UCSD-AML1 (cell line): ENCODE data around the gene CPD.

ENCODE experiments used
- DNase-seq: peaks from one replicate; lab custom pipeline; 2025; ENCODE audit not compliant: unreplicated experiment; lab: John Stamatoyannopoulos, UW

Gene CPD

DNA sequence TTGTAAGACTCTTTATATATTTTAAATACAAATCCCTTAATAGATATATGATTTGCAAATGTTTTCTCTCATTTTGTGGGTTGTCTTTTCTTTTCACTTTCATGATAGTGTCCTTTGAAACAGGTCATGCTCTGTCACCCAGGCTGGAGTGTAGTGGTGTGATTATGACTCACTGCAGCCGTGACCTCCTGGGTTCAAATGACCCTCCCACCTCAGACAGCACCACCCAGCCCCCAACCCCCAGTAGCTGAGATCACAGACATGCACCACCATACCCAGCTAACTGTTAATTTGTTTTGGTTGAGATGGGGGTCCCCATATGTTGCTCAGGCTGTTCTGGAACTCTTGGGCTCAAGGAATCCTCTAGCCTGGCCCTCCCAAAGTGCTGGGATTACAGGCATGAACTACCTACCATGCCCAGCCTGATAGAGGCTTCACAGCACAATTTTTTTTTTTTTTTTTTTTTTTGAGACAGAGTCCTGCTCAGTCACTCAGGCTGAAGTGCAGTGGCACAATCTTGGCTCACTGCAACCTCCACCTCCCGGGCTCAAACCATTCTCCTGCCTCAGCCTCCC lies 26.4 kb upstream of the CPD start:
- no peak for DNase-seq

DNA sequence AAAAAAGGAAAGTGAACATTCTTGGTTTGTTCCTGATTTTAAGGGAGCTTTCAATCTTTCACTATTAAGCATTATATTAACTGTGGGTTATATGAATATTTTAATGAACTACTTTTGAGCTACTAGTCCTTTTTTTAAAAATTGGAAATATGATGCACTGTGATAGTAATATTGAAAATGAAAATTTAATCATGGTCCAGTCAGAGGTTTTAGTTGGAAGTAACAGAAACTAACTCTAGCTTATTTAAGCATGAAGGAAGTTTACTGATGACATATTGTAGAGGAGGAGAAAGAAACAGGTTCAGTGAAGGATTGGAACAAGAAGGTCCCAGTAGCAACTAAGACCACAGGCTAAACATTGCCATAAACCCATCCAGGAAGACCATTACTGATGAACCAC lies 24.0 kb upstream of the CPD start:
- no peak for DNase-seq

- no peak for DNase-seq
Observed at GRCh38 chr17:30357476-30357875, 21.3 kb upstream of the CPD start.

DNA sequence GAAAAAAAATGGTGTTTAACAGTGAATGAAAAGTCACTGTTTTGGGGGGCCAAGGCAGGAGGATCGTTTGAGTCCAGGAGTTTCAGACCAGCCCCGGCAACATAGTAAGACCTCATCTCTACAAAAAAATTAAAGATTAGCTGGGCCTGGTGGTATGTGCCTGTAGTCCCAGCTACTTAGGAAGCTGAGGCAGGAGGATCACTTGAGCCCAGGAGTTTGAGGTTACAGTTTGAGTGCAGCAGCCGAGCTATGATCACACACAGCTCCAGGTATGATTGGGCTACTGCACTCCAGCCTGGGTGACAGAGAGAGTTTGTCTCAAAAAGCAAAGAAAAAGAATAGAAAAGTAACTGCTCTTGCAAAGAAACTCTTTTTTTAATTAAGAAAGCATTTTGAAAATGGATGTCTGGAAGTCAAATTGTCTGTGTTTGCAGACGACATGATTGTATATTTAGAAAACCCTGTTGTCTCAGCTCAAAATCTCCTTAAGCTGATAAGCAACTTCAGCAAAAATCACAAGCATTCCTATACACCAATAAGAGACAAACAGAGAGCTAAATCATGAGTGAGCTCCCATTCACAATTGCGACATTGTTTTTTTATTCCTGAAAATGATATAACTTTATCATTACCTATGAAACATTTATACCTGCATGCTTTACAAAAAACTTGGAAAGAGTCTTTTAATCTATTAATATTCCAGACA lies 20.5 kb upstream of the CPD start:
- no peak for DNase-seq

- DNase-seq: no peak
Observed at GRCh38 chr17:30360086-30360808, 18.5 kb upstream of the CPD start.

GRCh38 chr17:30361766-30362279 lies 16.9 kb upstream of the CPD start:
- DNase-seq: no peak

DNA sequence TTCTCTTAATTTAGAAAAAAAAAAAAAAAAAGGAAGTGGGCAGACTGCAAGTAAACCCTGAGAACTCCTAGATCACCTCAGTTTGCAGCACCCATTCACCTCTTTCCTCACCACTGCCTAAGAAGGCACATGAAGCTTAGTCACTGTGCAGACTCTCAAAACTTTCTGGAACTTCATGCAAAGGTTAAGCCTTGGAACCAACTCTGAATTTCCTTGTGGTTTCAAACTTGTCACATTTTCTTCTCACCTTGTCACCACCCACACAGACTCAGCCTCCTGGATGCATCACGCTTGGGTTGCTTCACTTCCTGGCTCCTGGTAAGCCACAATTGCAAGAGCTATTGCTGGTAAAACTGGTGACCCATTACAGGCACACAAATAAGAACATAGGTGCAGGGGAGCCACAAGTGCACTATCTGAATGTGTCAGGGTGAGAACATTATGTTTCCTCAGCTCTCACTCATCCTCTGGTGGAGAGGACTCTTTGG lies 15.0 kb upstream of the CPD start:
- DNase-seq: peak; percentile 30

- no peak for DNase-seq
Observed at GRCh38 chr17:30366536-30366935, 12.2 kb upstream of the CPD start.

DNA sequence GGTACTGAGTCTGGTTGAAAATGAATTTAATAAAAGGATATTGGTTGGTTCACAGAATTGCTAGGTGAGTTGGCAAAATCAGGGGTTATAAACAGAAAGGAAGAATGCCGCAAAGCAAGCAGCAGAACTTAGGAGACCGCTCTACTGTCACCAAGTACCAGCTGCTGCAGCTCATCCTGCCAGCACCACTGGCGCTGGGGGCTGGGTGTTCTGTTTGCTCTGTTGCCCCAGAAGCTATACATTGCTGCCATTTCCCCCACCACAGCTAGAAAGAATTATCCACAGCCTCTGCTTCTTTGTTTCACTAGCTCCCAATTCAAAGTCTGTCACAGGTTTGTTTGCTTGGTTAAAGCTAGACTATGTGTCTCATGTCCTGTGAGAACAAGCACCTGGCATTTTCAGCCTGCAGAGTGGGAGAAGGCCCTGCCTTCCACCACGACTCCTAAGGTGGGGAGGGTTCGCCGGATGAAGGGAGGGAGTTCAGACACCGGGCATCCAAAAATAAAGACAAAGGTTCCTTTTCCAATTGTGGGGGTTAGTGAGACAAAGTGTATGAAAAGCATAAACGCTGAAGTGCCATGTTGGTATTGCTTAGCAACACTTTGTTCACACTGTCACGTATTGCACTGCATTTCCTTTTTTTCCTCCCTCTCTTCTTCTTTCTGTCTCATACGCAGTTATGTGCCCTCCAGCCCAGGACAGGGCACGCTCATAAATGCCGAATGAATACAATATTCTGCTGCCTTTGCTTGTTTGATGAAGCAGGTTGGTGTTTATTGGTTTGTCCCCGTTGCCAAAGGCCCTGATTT lies 9.6 kb upstream of the CPD start:
- no peak for DNase-seq

DNA sequence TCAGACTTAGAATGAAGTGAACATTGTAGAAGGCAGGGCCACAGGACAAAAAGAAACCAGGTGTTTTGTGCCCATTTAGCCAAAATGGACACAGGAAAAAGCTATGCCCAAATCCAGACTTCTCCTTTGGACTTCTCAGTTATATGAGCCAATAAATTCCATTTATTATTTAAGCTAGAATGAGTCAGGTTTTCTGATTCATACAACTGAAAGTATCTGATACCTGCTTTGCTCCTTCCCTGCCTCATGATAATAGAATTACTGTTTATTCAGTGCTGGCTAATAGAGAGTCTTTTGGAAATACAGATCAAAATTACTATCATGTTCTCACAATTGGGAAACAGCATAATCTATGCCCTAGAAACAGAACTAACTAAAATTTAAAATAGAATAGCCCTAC lies 8.7 kb upstream of the CPD start:
- no peak for DNase-seq

DNA sequence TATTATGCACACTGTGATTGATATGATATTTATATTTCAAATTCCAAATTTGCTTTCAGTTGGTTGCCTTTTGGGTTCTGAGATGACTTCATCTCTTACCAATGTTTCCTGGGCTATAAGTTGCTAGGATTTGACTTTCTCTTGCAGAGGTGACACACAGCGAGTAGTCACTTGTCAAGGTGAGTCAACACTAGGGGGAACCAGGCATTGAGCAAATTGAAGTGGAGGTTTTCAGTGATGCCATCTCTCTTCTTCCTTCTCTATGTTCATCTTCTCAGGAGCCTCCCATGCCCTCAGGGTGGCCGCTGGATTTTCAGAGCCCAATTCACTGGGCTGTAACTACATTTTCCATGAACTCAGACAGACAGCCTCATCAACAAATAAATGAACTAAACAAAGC lies 6.0 kb upstream of the CPD start:
- no peak for DNase-seq

GRCh38 chr17:30375661-30376060 lies 3.1 kb upstream of the CPD start:
- no peak for DNase-seq

DNA sequence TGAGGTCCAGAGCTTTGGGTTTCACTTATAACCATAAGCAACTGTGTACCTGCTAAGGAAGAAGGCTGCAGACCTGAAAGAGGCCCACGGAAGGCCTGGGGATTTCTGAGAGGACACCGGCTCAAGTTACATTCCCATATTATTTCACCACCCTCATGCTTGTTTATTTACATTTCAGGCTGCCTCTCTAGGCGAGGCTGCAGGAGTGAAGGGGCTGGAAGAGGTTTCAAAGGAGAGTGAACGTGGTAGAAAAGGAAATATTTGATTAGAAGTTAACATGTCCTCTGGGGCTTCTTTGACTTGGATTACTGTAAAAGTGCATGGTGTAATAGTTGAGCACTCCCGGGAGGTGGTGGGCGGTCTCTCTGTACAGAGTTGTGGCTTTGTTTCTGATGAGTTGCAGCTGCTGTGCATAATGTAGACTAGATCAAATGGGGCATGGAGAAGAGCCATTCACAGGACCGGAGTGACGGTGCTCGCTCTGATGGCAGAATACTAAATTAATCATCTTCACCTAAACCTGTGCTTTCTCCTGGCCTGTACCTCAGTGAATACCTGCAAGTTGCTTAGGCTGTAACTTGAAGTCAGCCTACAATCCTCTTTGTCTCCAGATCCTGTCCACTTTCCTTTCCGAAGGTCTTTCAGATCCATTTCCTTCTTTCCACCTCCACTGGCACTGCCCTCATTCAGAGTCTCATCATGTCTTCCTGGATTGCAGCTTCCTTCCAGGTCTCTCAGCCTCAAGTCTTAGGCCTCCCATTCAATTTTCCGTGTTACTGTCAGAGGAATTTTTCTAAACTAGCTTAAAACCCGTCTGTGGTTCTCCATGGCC lies 1.9 kb upstream of the CPD start:
- no peak for DNase-seq

- no peak for DNase-seq
Observed at GRCh38 chr17:30377574-30378240, 1.0 kb upstream of the CPD start.

DNA sequence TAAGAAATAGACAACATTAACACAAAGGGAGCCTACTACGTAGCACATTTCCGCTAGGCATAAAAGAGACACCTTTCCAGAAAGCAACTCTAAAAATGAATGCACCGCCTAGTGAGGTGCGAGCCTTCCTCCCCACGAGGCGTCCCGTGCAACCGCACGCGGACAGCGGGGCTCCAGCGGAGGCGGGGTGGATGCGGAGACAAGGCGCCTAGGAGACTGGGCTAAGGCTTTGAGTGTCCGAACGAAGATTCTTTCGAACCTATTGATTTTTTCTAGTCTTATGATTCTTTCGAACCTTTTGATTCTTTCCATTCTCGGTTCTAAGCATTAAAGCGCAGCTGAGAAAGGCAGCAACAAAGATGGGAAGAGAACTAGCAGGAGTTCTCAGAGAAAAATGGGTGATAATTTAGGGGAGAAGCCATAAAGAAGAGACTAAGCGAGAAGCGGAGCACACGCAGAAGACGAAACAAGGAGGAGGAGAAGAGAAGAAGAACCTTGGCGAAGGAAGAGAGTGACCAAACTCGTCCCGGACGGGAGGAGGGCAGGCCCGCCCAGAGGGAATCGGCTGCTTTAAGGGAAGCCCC lies 394 bp upstream of the CPD start:
- no peak for DNase-seq

GRCh38 chr17:30379303-30379902 lies 676 bp downstream of the CPD start:
- DNase-seq: no peak

- no peak for DNase-seq
Observed at GRCh38 chr17:30379903-30380381, 1.2 kb downstream of the CPD start.

GRCh38 chr17:30380643-30381339 lies 2.1 kb downstream of the CPD start:
- no peak for DNase-seq
